MCF 10A (cell line): ENCODE results near the gene APEX1. TPM values are rescaled to one million over a fixed set of nuclear protein-coding genes. Genes with fewer than 3 reads are reported as not detected.

Source experiments
- BruUV-seq: library from RNA; stranded (reverse); fragments of 400-500 nt; replicated peaks from 2 replicates; lab custom pipeline; 2021; lab: Mats Ljungman, UMichigan
- CTCF ChIA-PET: fragments of 300-600 bp; sonication (Branson Sonifier 250); formaldehyde crosslinking; extraction: SDS; loops from one replicate; lab custom pipeline; 2021; ENCODE audit warnings: antibody characterized with exemption, inconsistent platforms; lab: Yijun Ruan, JAX
- POLR2A ChIA-PET: fragments of 300-600, 350-650 bp; sonication (Branson Sonifier 250); formaldehyde crosslinking; extraction: SDS; loops from one replicate; lab custom pipeline; 2020; ENCODE audit warnings: antibody characterized with exemption, inconsistent platforms; lab: Yijun Ruan, JAX
- DNase-seq: peaks from one replicate; pipeline ENCODE4 v3.0.0-alpha.2; 2018; ENCODE audit not compliant: unreplicated experiment
- H3K27ac Mint-ChIP-seq: one replicate; pipeline ENCODE4 v1.8.0; 2022; ENCODE audit warnings: mild to moderate bottlenecking, low read depth, mixed read lengths; ENCODE audit not compliant: unreplicated experiment
- H3K27me3 Mint-ChIP-seq: one replicate; pipeline ENCODE4 v1.8.0; 2022; ENCODE audit warnings: mixed read lengths; ENCODE audit not compliant: insufficient read depth, unreplicated experiment
- H3K36me3 Mint-ChIP-seq: one replicate; pipeline ENCODE4 v1.8.0; 2022; ENCODE audit warnings: mild to moderate bottlenecking, moderate library complexity, mixed read lengths; ENCODE audit not compliant: insufficient read depth, unreplicated experiment
- H3K4me1 Mint-ChIP-seq: one replicate; pipeline ENCODE4 v1.8.0; 2022; ENCODE audit warnings: mixed read lengths; ENCODE audit not compliant: insufficient read depth, unreplicated experiment
- H3K4me3 Mint-ChIP-seq: one replicate; pipeline ENCODE4 v1.8.0; 2022; ENCODE audit warnings: mild to moderate bottlenecking, moderate library complexity, mixed read lengths; ENCODE audit not compliant: unreplicated experiment
- H3K9me3 Mint-ChIP-seq: one replicate; pipeline ENCODE4 v1.8.0; 2022; ENCODE audit warnings: mixed read lengths; ENCODE audit not compliant: unreplicated experiment
- CTCF ChIP-seq: fragments of 200-600 bp; IDR thresholded peaks from one replicate; pipeline ENCODE4 v1.8.0; 2022; ENCODE audit warnings: antibody characterized with exemption, mild to moderate bottlenecking; ENCODE audit not compliant: unreplicated experiment
- intact Hi-C: fragments of 100-400 bp; cut with micrococcal nuclease; formaldehyde crosslinking; loops from 2 replicates; pipeline ENCODE4 v1.14.1; 2022
- total RNA-seq: library from RNA; stranded (reverse); gene quantifications from 2 replicates; pipeline ENCODE4 v1.2.3, GENCODE V29; 2022

APEX1 gene
- total RNA-seq, 1 experiment from 2014 or later: 168 TPM

- ChIA-PET POLR2A (interaction anchor here (1.5 kb wide), 1 partner anchor 27 kb away, joined by 5 read pairs; the partner anchor contains the start of genes APEX1 and OSGEP), CTCF (interaction anchor here (0.6 to 1.5 kb wide), 2 partner anchors 101 to 137 kb away, joined by 3 to 6 read pairs; no protein-coding TSS in a partner anchor)
- peaks cover 6% of the 10 kb centered on the region for H3K36me3 Mint-ChIP-seq
- no peak for DNase-seq
- H3K9me3 Mint-ChIP-seq: no peaks in the 10 kb centered on the region
- H3K27me3 Mint-ChIP-seq: no peaks in the 10 kb centered on the region
- H3K27ac Mint-ChIP-seq: no peak overlapping the region
- BruUV-seq: no TSS peak
- H3K4me1 Mint-ChIP-seq: no peaks in the 10 kb centered on the region
- H3K4me3 Mint-ChIP-seq: no peak overlapping the region
- intact Hi-C loops: no loop called here
- no peak for TF ChIP-seq CTCF
Observed at GRCh38 chr14:20428010-20428365, 27.0 kb upstream of the APEX1 start.

- no peaks in the 10 kb centered on the region for H3K9me3 Mint-ChIP-seq
- no peak overlapping the region for H3K27ac Mint-ChIP-seq
- no peaks in the 10 kb centered on the region for H3K4me1 Mint-ChIP-seq
- no peak overlapping the region for H3K4me3 Mint-ChIP-seq
- peaks cover 6% of the 10 kb centered on the region for H3K36me3 Mint-ChIP-seq
- DNase-seq: no peak
- POLR2A ChIA-PET: interaction anchor here (1.5 kb wide), 1 partner anchor 26 kb away, joined by 5 read pairs; the partner anchor contains the start of genes APEX1 and OSGEP
- CTCF ChIA-PET: interaction anchor here (0.6 to 1.5 kb wide), 4 partner anchors 19 to 640 kb away, joined by 3 to 6 read pairs (median 3); no protein-coding TSS in a partner anchor
- H3K27me3 Mint-ChIP-seq: no peaks in the 10 kb centered on the region
- no TSS peak for BruUV-seq
- intact Hi-C loops: no loop called here
- no peak for TF ChIP-seq CTCF
Observed at GRCh38 chr14:20428802-20429201, 26.2 kb upstream of the APEX1 start.

- intact Hi-C loops: no loop called here
- ChIA-PET POLR2A (interaction anchor here (0.6 kb wide), 1 partner anchor 24 kb away, joined by 4 read pairs; no protein-coding TSS in a partner anchor), CTCF (interaction anchor here (0.6 kb wide), 1 partner anchor 661 kb away, joined by 3 read pairs; no protein-coding TSS in a partner anchor)
- Mint-ChIP-seq H3K4me1 (no peaks in the 10 kb centered on the region), H3K4me3 (no peak overlapping the region), H3K36me3 (peaks cover 6% of the 10 kb centered on the region), H3K27me3 (no peaks in the 10 kb centered on the region), H3K9me3 (no peaks in the 10 kb centered on the region), H3K27ac (no peak overlapping the region)
- no peak for TF ChIP-seq CTCF
- no peak for DNase-seq
- BruUV-seq: no TSS peak
Observed at GRCh38 chr14:20429801-20430669, 25.0 kb upstream of the APEX1 start.
